PC-3 (cell line): ENCODE data around the gene PTTG2. TPM values are rescaled to one million over a fixed set of nuclear protein-coding genes. Genes with fewer than 3 reads are reported as not detected.
"Not testable (repeated sequence)": the region's sequence is repeated elsewhere in the genome, so short reads cannot be mapped to it uniquely, and the experiment has no call there.

Experiments used
- ATAC-seq: fragments of 200-7000 bp; cut with Tn5 transposase; 2 replicates; pipeline ENCODE4 v1.9.1; 2020; ENCODE audit warnings: mild to moderate bottlenecking, moderate library complexity
- BruUV-seq: library from RNA; stranded (reverse); fragments of 400-500 nt; replicated peaks from 2 replicates; lab custom pipeline; 2021; lab: Mats Ljungman, UMichigan
- CTCF ChIA-PET: fragments of 300-600 bp; sonication (Branson Sonifier 250); formaldehyde crosslinking; loops from one replicate; lab custom pipeline; 2022; ENCODE audit warnings: antibody characterized with exemption; lab: Charles Lee
- POLR2A ChIA-PET: fragments of 300-600 bp; sonication (Branson Sonifier 250); formaldehyde crosslinking; loops from one replicate; lab custom pipeline; 2022; ENCODE audit warnings: antibody characterized with exemption; ENCODE audit not compliant: unreplicated experiment; lab: Charles Lee
- DNase-seq: peaks from one replicate; pipeline ENCODE4 v3.0.0-alpha.2; 2015
- H2AFZ ChIP-seq: fragments of 300-600 bp; sonication (generic); 2 replicates; pipeline ENCODE4 v1.6.0; 2016; ENCODE audit warnings: antibody characterized with exemption, low read length
- H3F3A ChIP-seq: fragments of 300-600 bp; sonication (generic); one replicate; pipeline ENCODE4 v1.6.0; 2017; ENCODE audit warnings: antibody characterized with exemption, low read length, control low read depth, mild to moderate bottlenecking; ENCODE audit not compliant: unreplicated experiment
- H3K27ac ChIP-seq: fragments of 300-600 bp; sonication (generic); 2 replicates; pipeline ENCODE4 v1.5.1; 2016; ENCODE audit warnings: mild to moderate bottlenecking, low read length
- H3K27me3 ChIP-seq: fragments of 300-600 bp; sonication (generic); 2 replicates; pipeline ENCODE4 v1.6.1; 2016; ENCODE audit warnings: low read length, mixed read lengths
- H3K36me3 ChIP-seq: fragments of 300-600 bp; sonication (generic); 2 replicates; pipeline ENCODE4 v1.6.1; 2016; ENCODE audit warnings: low read depth, mixed run types, low read length, mixed read lengths
- H3K4me1 ChIP-seq: fragments of 300-600 bp; sonication (generic); 2 replicates; pipeline ENCODE4 v1.5.1; 2016; ENCODE audit warnings: low read length; ENCODE audit not compliant: insufficient read depth
- H3K4me2 ChIP-seq: fragments of 300-600 bp; sonication (generic); 2 replicates; pipeline ENCODE4 v1.6.0; 2016; ENCODE audit warnings: low read length
- H3K4me3 ChIP-seq: fragments of 300-600 bp; sonication (generic); 2 replicates; pipeline ENCODE4 v1.5.1; 2016; ENCODE audit warnings: mild to moderate bottlenecking, low read length, mixed read lengths
- H3K79me2 ChIP-seq: fragments of 300-600 bp; sonication (generic); 2 replicates; pipeline ENCODE4 v1.6.1; 2017; ENCODE audit warnings: low read length, mixed read lengths
- H3K9ac ChIP-seq: fragments of 300-600 bp; sonication (generic); 2 replicates; pipeline ENCODE4 v1.6.0; 2016; ENCODE audit warnings: mild to moderate bottlenecking, low read length
- H3K9me2 ChIP-seq: fragments of 300-600 bp; sonication (generic); replicated peaks from 2 replicates; pipeline ENCODE4 v1.6.1; 2016; ENCODE audit warnings: mixed run types, low read length, mixed read lengths
- H3K9me3 ChIP-seq: fragments of 300-600 bp; sonication (generic); 2 replicates; pipeline ENCODE4 v1.6.1; 2016; ENCODE audit warnings: low read length, mixed read lengths
- H4K20me1 ChIP-seq: fragments of 300-600 bp; sonication (generic); 2 replicates; pipeline ENCODE4 v1.6.1; 2016; ENCODE audit warnings: low read length, mixed read lengths
- CTCF ChIP-seq: fragments of 300-600 bp; sonication (generic); conservative IDR thresholded peaks from 2 replicates; pipeline ENCODE4 v1.5.1; 2017; ENCODE audit warnings: antibody characterized with exemption, low read depth, mild to moderate bottlenecking, low read length
- EZH2 ChIP-seq: fragments of 300-600 bp; sonication (generic); IDR thresholded peaks from one replicate; pipeline ENCODE4 v1.6.1; 2017; ENCODE audit warnings: antibody characterized with exemption, mild to moderate bottlenecking, low read length; ENCODE audit not compliant: unreplicated experiment
- EZH2phosphoT487 ChIP-seq: fragments of 300-600 bp; sonication (generic); IDR thresholded peaks from 2 replicates; pipeline ENCODE4 v1.6.1; 2018; ENCODE audit warnings: mild to moderate bottlenecking, antibody characterized with exemption, low read length, borderline replicate concordance
- intact Hi-C: fragments of 100-400 bp; cut with micrococcal nuclease; formaldehyde crosslinking; loops from 2 replicates; pipeline ENCODE4 v1.9.0; 2023
- total RNA-seq: library from RNA; depleted of rRNA; stranded (reverse); fragments of >200 nt; gene quantifications from 2 replicates; pipeline ENCODE4 v1.2.3, GENCODE V29; 2014

Gene PTTG2
- total RNA-seq, 1 experiment from 2014 or later, result not detected

GRCh38 chr4:37971202-37971601 lies 11.0 kb downstream of the PTTG2 start:
- Histone ChIP-seq H3K4me1 (peaks cover 4% of the 10 kb centered on the region; the same call in 1 of the 2 replicates), H3F3A (no peaks in the 10 kb centered on the region), H3K4me2 (no peak overlapping the region), H4K20me1 (no peaks in the 10 kb centered on the region), H3K36me3 (no peaks in the 10 kb centered on the region), H2AFZ (no peak overlapping the region), H3K79me2 (no peaks in the 10 kb centered on the region), H3K9me2 (no peaks in the 10 kb centered on the region), H3K9ac (no peak overlapping the region), H3K27ac (no peak overlapping the region), H3K9me3 (no peaks in the 10 kb centered on the region), H3K27me3 (no peaks in the 10 kb centered on the region), H3K4me3 (no peak overlapping the region)
- no peak for TF ChIP-seq CTCF
- TF ChIP-seq EZH2, result no peak
- TF ChIP-seq EZH2phosphoT487, result no peak
- DNase-seq, result no peak
- intact Hi-C loops, result loop anchor here (10.0 kb wide), 2 partner anchors 76 to 166 kb away; partner anchors contain the start of gene TBC1D1
- no peak for ATAC-seq
- CTCF ChIA-PET, result no interaction called here
- POLR2A ChIA-PET, result no interaction called here
- BruUV-seq, result no TSS peak

GRCh38 chr4:37973441-37973840 lies 13.2 kb downstream of the PTTG2 start:
- CTCF ChIA-PET, result no interaction called here
- H3F3A ChIP-seq, result no peaks in the 10 kb centered on the region
- intact Hi-C loops, result loop anchor here (10.0 kb wide), 2 partner anchors 79 to 169 kb away; partner anchors contain the start of gene TBC1D1

GRCh38 chr4:37975321-37975822 lies 15.2 kb downstream of the PTTG2 start:
- H3F3A ChIP-seq, H3K27ac ChIP-seq, H2AFZ ChIP-seq, H3K36me3 ChIP-seq, CTCF ChIA-PET, H3K4me1 ChIP-seq, H3K27me3 ChIP-seq, POLR2A ChIA-PET, H3K9ac ChIP-seq, DNase-seq, BruUV-seq, ATAC-seq, H4K20me1 ChIP-seq, H3K9me3 ChIP-seq, H3K4me2 ChIP-seq, H3K4me3 ChIP-seq, H3K9me2 ChIP-seq: not testable (repeated sequence)
- peaks cover 18% of the 10 kb centered on the region for H3K79me2 ChIP-seq
- intact Hi-C loops, result loop anchor here (5.0 to 10.0 kb wide), 4 partner anchors 38 to 171 kb away; partner anchors contain the start of gene TBC1D1

More at GRCh38 chr4:37973441-37973840, 13.2 kb downstream of the PTTG2 start:
- BruUV-seq, result no TSS peak
- no peak overlapping the region for H3K4me3 ChIP-seq
- H3K4me1 ChIP-seq, result no peaks in the 10 kb centered on the region; the same call in 1 of the 2 replicates
- H3K9me2 ChIP-seq, result no peaks in the 10 kb centered on the region
- POLR2A ChIA-PET, result no interaction called here
- TF ChIP-seq CTCF (no peak), EZH2phosphoT487 (no peak), EZH2 (no peak)
- no peak for DNase-seq
- no peaks in the 10 kb centered on the region for H4K20me1 ChIP-seq
- H3K4me2 ChIP-seq, result no peak overlapping the region
- no peak overlapping the region for H2AFZ ChIP-seq
- H3K9me3 ChIP-seq, result no peaks in the 10 kb centered on the region
- no peaks in the 10 kb centered on the region for H3K79me2 ChIP-seq
- H3K27ac ChIP-seq, result no peak overlapping the region
- no peaks in the 10 kb centered on the region for H3K36me3 ChIP-seq
- H3K9ac ChIP-seq, result no peak overlapping the region
- no peaks in the 10 kb centered on the region for H3K27me3 ChIP-seq
- no peak for ATAC-seq
